AG09319 (cell line): Measurements from ENCODE around the gene SLCO2A1.

Experiments used
- DNase-seq: peaks from one replicate; pipeline ENCODE4 v3.0.0-alpha.2; 2010; ENCODE audit warnings: low read depth; ENCODE audit errors: extremely low read depth
- CTCF ChIP-seq: IDR thresholded peaks from 2 replicates; pipeline ENCODE4 v1.5.1; 2011; ENCODE audit warnings: low read depth, mild to moderate bottlenecking, inconsistent platforms, low read length, moderate library complexity

SLCO2A1 gene

GRCh38 chr3:133965013-133965570 is 64.6 kb downstream of the SLCO2A1 start:
- DNase-seq: no peak
- no peak for TF ChIP-seq CTCF

GRCh38 chr3:133964547-133964946 is 65.2 kb downstream of the SLCO2A1 start:
- DNase-seq: no peak
- no peak for TF ChIP-seq CTCF

- TF ChIP-seq CTCF: no peak
- DNase-seq: no peak
Observed at GRCh38 chr3:133963657-133964396, 65.9 kb downstream of the SLCO2A1 start.

- TF ChIP-seq CTCF: peak; percentile 28
- peak; percentile 60 for DNase-seq
Observed at GRCh38 chr3:133962849-133963248, 66.9 kb downstream of the SLCO2A1 start.

- no peak for TF ChIP-seq CTCF
- DNase-seq: no peak
Observed at GRCh38 chr3:133958071-133958805, 71.5 kb downstream of the SLCO2A1 start.

- DNase-seq: no peak
- TF ChIP-seq CTCF: no peak
Observed at GRCh38 chr3:133956982-133957381, 72.7 kb downstream of the SLCO2A1 start.

- no peak for DNase-seq
- TF ChIP-seq CTCF: no peak
Observed at GRCh38 chr3:133956353-133956752, 73.4 kb downstream of the SLCO2A1 start.
